Endodermal cell (in vitro differentiated cells): Measurements from ENCODE around the gene PPDPF. TPM values are rescaled to one million over a fixed set of nuclear protein-coding genes. Genes with fewer than 3 reads are reported as not detected.

Experiments used
- DNase-seq: peaks from one replicate; pipeline ENCODE4 v3.0.0-alpha.2; 2017
- H3K27ac ChIP-seq: 2 replicates; pipeline ENCODE4 v1.5.1; 2013; ENCODE audit warnings: mild to moderate bottlenecking, low read depth, low read length, moderate library complexity
- H3K27me3 ChIP-seq: 2 replicates; pipeline ENCODE4 v1.6.1; 2013; ENCODE audit warnings: mild to moderate bottlenecking, low read length, moderate library complexity; ENCODE audit not compliant: insufficient read depth, control insufficient read depth, poor library complexity, severe bottlenecking
- H3K36me3 ChIP-seq: 2 replicates; pipeline ENCODE4 v1.7.0; 2013; ENCODE audit warnings: mild to moderate bottlenecking, low read length, moderate library complexity; ENCODE audit not compliant: control insufficient read depth, insufficient read depth
- H3K4me1 ChIP-seq: one replicate; pipeline ENCODE4 v1.7.0; 2013; ENCODE audit warnings: low read length; ENCODE audit not compliant: control insufficient read depth, insufficient read depth
- H3K4me3 ChIP-seq: 2 replicates; pipeline ENCODE4 v1.5.1; 2013; ENCODE audit warnings: mild to moderate bottlenecking, low read length, moderate library complexity
- H3K9ac ChIP-seq: 2 replicates; pipeline ENCODE4 v1.6.1; 2013; ENCODE audit warnings: mild to moderate bottlenecking, low read length, moderate library complexity; ENCODE audit not compliant: poor library complexity, severe bottlenecking; ENCODE audit errors: extremely low read depth
- H3K9me3 ChIP-seq: 2 replicates; pipeline ENCODE4 v1.6.1; 2013; ENCODE audit warnings: mild to moderate bottlenecking, low read length, moderate library complexity; ENCODE audit not compliant: control insufficient read depth
- H3K27ac Mint-ChIP-seq: 2 replicates; pipeline ENCODE4 v1.8.0; 2020; ENCODE audit warnings: mixed read lengths
- H3K27me3 Mint-ChIP-seq: 2 replicates; pipeline ENCODE4 v1.8.0; 2021; ENCODE audit warnings: mild to moderate bottlenecking, mixed read lengths; ENCODE audit not compliant: insufficient read depth
- H3K36me3 Mint-ChIP-seq: 2 replicates; pipeline ENCODE4 v1.8.0; 2020; ENCODE audit warnings: low read depth, mixed read lengths
- H3K4me1 Mint-ChIP-seq: 2 replicates; pipeline ENCODE4 v1.8.0; 2020; ENCODE audit warnings: mixed read lengths
- H3K4me3 Mint-ChIP-seq: 2 replicates; pipeline ENCODE4 v1.8.0; 2020; ENCODE audit warnings: mild to moderate bottlenecking, moderate library complexity, mixed read lengths
- H3K9me3 Mint-ChIP-seq: 2 replicates; pipeline ENCODE4 v1.8.0; 2020; ENCODE audit warnings: mild to moderate bottlenecking, mixed read lengths
- WGBS, 2 experiments: methylation state at CpG; one replicate each; pipeline versions ENCODE4 v1.1.5 to v1.1.7; 2013; ENCODE audit warnings: missing lambda C conversion rate in 2 of 2, mixed read lengths in 1 of 2; ENCODE audit not compliant: insufficient coverage in 1 of 2, insufficient read length in 1 of 2; 5-methylcytosine and 5-hydroxymethylcytosine counted together
- total RNA-seq, 2 donors: library from RNA; stranded (reverse); fragmentation: NEBNext Ultra II Directional in 1 of 2; extraction: Animal tissue kit (Norgen Biotek cat#: 25700) in 1 of 2; gene quantifications; 2 replicates in 1 of 2; 3 replicates in 1 of 2; pipeline ENCODE4 v1.2.1, GENCODE V29; 2021
- TF ChIP-seq, protein P1 (sequence below): fragments of 200-600 bp; sonication (generic); conservative IDR thresholded peaks from 2 replicates; pipeline ENCODE4 v1.5.0; 2021; ENCODE audit warnings: antibody characterized with exemption, mild to moderate bottlenecking

Gene PPDPF
- total RNA-seq, 2 donors from 2014 or later: 247 to 296 TPM

DNA sequence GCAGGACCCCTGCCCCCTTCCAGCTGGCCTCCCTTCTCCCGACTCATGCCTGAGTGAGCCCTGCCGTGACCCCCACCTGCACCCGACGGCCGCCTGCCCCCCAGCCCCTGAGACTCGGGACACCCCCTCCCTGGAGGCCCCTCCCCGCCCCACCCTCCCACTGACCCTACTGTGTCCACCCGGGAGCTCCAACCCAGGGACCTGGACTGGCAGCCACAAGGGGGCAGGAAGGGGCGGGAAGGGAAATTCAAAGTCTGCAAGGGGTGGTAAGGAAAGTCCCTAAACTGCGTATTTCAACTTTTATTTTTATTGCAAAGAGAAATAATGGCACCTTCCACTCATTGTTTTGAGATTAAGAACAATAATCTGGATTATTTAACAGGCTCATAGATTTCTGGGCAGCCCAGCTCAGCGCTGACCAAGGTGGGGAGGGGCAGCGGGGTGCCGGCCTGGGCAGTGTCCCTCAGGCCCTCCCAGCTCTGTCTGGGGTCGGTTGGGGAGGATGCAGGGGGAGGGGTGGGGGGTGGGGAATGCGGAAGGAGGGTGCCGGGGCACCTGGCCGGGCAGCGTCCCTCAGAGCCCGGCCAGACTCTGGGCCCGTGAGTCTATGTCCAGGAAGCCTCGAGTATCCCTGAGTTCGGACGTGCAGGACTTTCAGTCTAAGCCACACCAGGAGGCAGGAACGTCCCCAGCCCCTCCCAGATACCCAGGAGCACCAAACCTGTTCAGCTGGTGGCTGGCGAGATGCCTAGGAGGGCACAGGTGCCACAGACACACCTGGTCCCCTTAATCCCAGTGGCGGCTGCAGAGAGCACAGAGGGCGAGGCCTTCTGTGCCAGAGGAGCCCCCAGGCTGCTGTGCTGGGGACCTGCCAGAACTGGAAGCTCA lies 17.9 kb downstream of the PPDPF start:
- H3K4me1 Mint-ChIP-seq: no peaks in the 10 kb centered on the region
- Histone ChIP-seq H3K36me3 (no peaks in the 10 kb centered on the region), H3K4me3 (no peak overlapping the region), H3K9ac (no peak overlapping the region), H3K9me3 (no peaks in the 10 kb centered on the region), H3K27me3 (no peaks in the 10 kb centered on the region), H3K4me1 (no peaks in the 10 kb centered on the region), H3K27ac (no peak overlapping the region)
- TF ChIP-seq, protein P1, sequence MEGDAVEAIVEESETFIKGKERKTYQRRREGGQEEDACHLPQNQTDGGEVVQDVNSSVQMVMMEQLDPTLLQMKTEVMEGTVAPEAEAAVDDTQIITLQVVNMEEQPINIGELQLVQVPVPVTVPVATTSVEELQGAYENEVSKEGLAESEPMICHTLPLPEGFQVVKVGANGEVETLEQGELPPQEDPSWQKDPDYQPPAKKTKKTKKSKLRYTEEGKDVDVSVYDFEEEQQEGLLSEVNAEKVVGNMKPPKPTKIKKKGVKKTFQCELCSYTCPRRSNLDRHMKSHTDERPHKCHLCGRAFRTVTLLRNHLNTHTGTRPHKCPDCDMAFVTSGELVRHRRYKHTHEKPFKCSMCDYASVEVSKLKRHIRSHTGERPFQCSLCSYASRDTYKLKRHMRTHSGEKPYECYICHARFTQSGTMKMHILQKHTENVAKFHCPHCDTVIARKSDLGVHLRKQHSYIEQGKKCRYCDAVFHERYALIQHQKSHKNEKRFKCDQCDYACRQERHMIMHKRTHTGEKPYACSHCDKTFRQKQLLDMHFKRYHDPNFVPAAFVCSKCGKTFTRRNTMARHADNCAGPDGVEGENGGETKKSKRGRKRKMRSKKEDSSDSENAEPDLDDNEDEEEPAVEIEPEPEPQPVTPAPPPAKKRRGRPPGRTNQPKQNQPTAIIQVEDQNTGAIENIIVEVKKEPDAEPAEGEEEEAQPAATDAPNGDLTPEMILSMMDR: peak; percentile 49
- H3K27me3 Mint-ChIP-seq: no peaks in the 10 kb centered on the region
- peak overlapping the region; percentile 41 for H3K4me3 Mint-ChIP-seq
- DNase-seq: no peak
- WGBS, 2 experiments: 68 to 87% methylated on average over 10 to 23 of the region's 27 CpGs
- H3K27ac Mint-ChIP-seq: no peak overlapping the region
- no peaks in the 10 kb centered on the region for H3K36me3 Mint-ChIP-seq
- no peaks in the 10 kb centered on the region for H3K9me3 Mint-ChIP-seq

DNA sequence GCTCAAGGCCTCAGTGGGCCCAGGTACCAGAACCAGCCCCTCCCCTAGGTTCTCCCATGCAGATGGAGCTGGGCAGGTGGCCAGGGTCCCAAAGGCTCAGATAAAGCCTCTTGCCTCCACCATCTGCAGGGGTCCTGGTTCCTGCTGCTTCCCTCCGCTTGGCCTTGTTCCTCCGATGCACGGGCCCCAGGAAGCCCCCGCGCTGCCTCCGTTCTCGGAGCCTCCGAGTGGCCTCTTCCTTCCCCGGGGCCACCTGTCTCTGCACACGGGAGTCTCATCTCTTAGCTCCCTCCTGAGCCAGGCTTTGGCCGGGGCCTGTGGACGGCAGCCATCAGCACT lies 18.5 kb downstream of the PPDPF start:
- H3K4me1 Mint-ChIP-seq: no peaks in the 10 kb centered on the region
- H3K27me3 ChIP-seq: no peaks in the 10 kb centered on the region
- H3K27ac Mint-ChIP-seq: no peak overlapping the region
- H3K9me3 Mint-ChIP-seq: no peaks in the 10 kb centered on the region
- TF ChIP-seq, protein P1: no peak
- H3K9ac ChIP-seq: no peak overlapping the region
- 91 to 93% methylated on average over 12 of the region's 12 CpGs for whole genome bisulfite sequencing, 2 experiments
- no peak overlapping the region for H3K4me3 Mint-ChIP-seq
- H3K27ac ChIP-seq: no peak overlapping the region
- H3K9me3 ChIP-seq: no peaks in the 10 kb centered on the region
- no peaks in the 10 kb centered on the region for H3K27me3 Mint-ChIP-seq
- no peaks in the 10 kb centered on the region for H3K36me3 ChIP-seq
- no peak for DNase-seq
- no peak overlapping the region for H3K4me3 ChIP-seq
- H3K4me1 ChIP-seq: no peaks in the 10 kb centered on the region
- no peaks in the 10 kb centered on the region for H3K36me3 Mint-ChIP-seq

DNA sequence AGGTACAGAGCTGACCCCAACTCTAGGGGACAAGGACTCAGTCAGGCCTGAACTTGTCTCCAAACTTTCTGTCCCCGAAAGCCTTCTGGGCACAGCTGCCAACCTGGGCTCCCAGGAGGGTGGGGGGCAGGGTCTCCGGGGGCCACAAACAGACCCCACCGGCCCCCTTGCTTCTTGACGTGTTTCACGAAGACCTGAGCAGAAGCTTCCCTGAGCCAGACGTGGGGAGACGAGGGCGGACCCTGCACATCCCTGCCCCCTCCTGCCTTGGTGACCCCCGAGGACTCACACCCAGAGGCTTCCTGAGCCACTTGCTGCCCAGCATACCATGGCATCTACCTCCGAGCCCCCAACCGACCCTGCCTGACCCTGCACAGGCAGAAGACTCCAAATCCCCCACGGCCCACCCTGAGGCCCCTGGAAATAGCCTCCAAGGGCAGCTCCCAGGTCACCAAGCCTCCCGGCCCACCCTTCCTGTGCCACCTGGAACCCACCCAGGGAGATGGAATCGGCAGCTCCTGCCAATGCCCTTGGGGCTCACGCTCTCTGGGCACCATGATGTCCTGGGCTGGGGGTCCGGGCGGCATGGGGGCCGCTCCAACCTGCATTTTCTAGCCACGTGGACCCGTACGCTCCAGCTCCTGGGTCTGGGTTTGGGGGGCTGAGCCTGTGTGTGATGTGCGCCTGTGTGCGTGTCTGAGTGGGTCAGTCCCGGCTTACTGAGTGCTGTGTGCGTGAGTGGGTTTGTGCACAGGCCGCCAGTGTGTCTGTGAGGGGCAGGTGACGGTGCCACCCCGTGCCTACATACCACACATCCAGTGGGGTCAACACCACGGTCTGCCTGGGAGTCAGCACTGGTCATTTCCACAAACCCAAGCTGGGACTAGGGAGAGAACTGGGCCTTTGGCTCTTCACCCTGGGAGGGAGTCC lies 19.1 kb downstream of the PPDPF start:
- Histone ChIP-seq H3K9ac (no peak overlapping the region), H3K4me3 (no peak overlapping the region), H3K4me1 (no peaks in the 10 kb centered on the region), H3K27ac (no peak overlapping the region), H3K36me3 (no peaks in the 10 kb centered on the region), H3K9me3 (no peaks in the 10 kb centered on the region), H3K27me3 (no peaks in the 10 kb centered on the region)
- H3K4me3 Mint-ChIP-seq: no peak overlapping the region
- TF ChIP-seq, protein P1: no peak
- H3K36me3 Mint-ChIP-seq: no peaks in the 10 kb centered on the region
- H3K4me1 Mint-ChIP-seq: no peaks in the 10 kb centered on the region
- WGBS, 2 experiments: 93 to 97% methylated on average over 14 to 29 of the region's 29 CpGs
- H3K27me3 Mint-ChIP-seq: no peaks in the 10 kb centered on the region
- H3K9me3 Mint-ChIP-seq: no peaks in the 10 kb centered on the region
- H3K27ac Mint-ChIP-seq: no peak overlapping the region
- DNase-seq: no peak
